GM19468 (cell line): Measurements from ENCODE around the gene RBMS1.
"Not testable (repeated sequence)": the region's sequence is repeated elsewhere in the genome, so short reads cannot be mapped to it uniquely, and the experiment has no call there.

Source experiments
- ATAC-seq: cut with Tn5 transposase; IDR thresholded peaks from one replicate; pipeline ENCODE4 v1.9.1; 2021; ENCODE audit warnings: mild to moderate bottlenecking, moderate library complexity, moderate number of reproducible peaks; ENCODE audit not compliant: unreplicated experiment; ENCODE audit errors: extremely low read depth

Gene RBMS1

DNA sequence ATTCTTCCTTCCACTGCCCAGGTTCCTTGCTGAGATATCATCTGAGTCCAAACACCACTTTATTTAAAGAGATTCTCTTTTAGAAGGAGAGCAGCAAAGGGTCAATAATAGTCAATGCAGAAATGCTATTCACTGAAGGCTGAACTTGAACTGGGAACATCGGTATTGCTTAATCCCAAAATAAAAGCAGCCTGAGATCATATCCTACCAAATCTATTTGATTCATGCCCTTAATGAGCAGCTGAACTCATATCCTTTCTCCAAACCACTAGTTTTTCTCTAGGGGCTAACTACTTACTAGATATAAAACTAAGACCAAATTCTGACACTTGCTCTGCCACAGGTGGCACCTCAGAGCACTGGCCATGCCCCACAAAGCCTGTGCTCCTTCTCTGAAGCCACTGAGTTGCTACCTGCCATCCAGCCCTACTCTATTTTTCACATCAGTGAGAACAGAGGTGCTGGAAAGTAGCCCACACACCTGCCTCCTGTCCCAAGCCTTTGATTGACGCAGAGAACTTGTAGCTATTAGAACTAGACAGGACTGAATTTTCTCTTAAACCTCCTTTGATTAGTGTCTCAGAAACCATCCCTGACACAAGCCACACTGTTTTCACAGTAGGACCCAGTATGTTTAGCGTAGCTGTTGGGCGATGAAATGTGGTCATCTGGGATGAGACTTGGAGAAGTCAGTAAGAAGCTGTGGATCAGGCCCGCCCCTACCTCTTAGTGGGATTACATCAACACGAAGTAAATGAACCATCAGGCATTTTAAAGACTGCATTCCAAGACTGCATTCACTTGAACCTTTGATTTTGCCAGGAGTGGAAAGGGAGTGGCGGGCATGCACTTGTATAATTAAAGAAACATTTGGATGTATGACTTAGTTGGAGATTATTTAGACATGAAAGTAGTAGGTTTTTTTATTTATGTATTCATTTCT, 124.3 kb downstream of the RBMS1 start:
- no peak for ATAC-seq

DNA sequence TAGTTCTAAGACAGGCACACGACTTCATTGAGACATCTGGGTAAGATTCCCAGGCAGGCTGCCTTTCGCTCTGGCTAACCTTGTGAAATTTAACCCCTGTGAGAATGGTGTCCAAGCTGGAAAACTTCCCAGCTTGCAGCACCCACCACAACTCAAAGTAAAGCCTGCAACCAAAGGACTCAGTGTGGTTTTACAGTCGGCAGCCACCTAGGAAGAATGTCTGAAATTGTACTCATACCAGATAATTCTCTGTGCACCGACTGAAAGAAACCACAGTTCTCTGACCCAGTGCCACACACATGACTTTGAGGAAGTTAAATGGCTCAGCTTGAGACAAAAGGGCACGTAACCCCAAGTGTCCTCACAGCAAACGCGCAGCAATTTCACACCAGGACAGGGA, 125.7 kb downstream of the RBMS1 start:
- no peak for ATAC-seq

DNA sequence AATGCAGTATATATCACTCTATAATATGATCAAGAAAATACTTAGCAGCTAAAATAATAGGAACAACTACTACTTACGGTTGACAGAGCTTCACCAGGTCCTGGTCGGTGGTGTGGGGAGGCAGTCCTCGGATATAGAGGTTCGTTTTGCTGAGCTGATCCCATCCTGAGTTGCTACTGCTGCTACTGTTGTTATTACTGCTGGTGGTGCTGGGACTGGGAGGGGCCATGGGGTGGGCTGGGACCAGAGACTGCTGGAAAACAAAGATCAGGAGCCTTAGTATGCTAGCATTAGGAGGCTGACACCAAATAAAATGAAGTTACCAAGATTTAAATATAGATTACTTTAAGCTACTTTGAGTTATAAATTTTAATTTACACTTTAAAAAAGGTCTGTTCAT, 126.5 kb downstream of the RBMS1 start:
- ATAC-seq: not testable (repeated sequence)

DNA sequence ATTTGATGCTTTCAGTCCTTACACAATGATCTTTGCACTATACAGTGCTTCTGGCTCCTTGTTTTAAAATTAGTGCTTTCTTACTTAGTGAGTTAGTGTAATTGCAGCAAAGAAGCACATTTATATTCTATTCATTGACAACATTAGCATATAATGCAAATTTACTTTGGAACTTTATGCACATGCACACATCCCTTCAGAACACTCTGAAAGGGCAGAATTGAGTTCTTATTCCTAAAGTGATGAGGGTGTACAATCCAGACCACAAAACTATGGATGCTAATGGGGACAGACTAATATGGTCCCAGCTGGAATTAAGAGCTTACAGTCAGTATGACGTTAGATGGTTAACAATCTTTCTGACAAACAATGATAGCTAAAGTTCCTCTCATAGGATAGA, 127.1 kb downstream of the RBMS1 start:
- ATAC-seq: no peak

DNA sequence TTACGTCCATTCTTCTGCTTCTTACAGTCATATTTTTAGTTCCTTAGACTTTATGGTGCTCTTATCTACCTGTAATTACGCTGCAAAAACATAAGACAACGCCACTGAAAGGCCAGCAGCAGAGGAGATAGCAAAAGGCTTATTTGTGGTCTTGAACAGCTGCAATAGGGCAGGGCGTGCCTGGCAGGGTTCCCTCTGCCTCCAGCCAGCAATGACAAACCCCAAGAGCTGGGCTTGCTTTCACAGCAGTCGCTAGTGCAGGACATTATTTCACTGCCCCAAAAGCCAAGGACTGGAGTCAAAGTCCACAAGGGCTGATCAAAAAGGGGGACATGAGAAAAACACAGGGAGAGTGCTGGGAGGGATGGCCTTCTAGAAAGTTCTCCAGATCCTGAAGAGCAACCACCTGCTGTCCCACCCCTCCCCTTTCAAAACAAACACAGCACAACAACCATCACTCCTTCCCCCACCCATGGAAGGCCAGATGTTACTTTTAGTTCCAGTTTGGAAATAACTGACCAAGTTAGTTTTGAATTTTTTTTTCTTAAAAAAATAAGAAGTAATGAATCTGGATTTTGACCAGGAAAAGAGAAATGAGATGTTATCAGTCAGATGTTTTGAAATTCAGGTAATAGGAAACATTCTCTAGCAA, 127.8 kb downstream of the RBMS1 start:
- no peak for ATAC-seq

DNA sequence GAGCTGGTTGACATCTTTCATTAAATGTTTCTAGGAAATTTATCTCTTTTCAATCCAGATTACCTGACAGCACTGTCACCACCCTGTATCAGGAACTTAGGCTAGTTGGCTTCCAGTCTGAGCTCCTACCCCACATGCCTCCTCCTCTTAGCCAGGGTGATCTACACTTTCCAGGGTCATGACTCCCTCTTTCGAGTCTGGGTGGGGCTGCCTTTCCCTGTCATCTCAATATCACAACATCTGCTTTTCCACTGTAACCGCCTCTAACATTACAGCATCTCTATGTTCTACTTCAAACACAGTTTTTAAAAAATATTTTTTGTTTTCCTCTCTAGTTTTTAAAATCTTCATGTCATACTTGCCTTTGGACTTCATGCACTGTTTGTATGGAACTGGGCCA, 129.2 kb downstream of the RBMS1 start:
- no peak for ATAC-seq

DNA sequence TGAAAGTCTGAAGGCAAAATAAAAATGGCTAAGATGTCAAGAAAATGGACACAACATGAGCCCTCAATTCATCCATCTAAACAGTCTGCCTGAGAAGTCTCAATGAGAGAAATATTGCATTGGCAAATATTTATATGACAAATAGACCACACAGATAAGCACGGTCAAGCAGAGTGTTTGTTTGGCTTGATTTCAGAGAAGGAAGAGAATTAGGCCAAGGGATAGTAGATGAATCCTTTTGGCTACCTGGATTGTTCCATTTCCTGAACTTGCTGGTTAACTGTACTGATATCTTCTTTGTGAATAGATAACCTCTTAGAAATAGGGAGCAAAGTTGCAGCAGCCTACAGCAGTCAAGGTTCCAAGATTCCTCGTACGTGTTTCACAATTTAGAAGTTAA, 129.6 kb downstream of the RBMS1 start:
- ATAC-seq: no peak

DNA sequence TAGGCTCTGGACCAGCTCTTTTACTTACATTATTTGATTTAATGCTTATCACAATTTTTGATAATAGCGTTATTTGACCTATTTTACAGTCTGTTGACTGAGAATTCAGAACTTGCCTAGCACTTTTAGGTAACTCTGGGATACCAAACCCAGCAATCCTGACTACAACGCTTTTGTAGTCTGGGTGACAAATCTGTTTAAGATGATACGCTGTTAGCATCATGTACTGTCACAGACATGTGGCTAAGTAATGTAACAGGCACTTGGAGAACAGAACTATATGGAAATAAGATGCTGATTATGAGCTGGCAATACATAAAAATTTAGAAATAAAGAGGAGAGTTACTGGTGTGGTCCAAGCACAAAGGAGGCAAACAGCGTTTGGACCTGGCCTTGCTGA, 130.6 kb downstream of the RBMS1 start:
- no peak for ATAC-seq

DNA sequence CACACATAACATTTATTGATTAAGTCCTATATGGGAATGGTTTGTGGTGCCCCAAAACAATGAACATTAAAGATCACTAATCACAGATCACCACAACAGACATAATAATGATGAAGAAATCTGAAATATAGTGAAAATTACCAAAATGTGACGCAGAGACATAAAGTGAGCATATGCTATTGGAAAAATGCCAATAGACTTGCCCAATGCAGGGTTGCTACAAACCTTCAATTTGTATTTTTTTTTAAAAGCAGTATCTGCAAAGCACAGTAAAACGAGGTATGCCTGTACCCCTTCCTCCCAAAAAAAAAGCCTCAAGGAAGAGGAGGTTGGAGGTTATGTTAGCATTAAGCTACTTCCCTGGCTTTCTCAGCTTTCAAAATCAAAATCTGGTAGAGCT, 131.1 kb downstream of the RBMS1 start:
- ATAC-seq: no peak

DNA sequence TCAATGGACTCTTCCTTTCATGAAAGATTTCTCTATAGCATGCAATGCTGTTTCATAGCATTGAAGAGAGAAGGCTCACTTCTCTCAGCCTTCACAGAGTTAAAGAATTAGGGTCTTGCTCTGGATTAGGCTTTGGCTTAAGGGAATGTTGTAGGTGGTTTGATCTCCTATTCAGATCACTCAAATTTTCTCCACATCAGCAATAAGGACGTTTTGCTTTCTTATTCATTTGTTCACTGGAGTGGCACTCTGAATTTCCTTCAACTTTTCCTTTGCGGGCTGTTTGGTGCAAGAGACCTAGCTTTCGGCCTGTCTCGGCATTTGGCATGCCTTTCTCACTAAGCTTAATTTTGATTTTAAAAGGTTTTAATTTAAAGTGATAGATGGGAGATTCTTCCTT, 131.6 kb downstream of the RBMS1 start:
- ATAC-seq: no peak

DNA sequence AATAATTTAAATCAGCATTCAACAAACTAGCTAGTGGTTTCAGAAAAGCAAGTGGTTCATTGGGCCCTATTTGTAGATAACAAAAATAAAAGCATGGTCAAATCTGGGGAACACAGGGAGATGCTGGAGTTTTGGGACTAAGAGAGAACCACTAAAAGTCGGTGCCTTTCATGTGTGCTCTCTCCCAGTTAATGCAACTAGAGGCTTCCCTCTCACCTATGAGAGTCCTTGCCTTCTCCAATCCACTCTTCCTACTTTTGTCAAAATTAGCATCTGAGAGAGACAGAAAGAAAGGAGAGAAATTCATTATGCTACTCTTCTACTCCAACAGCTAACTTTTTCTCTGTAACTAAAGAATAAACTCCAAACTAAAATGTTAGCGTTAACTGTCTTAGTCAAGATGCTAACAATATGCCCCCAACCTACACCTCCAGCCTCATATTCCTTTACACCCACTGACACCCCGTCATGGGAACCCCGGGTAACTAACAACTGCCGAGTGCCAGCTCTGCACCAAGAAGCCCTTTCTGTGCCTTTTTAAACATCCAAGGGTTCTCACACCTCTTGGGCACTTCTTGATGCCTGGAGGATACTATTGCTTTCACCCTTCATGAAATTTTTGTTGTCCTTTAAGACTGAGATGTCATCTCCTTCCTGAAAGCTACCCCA, 133.4 kb downstream of the RBMS1 start:
- no peak for ATAC-seq

DNA sequence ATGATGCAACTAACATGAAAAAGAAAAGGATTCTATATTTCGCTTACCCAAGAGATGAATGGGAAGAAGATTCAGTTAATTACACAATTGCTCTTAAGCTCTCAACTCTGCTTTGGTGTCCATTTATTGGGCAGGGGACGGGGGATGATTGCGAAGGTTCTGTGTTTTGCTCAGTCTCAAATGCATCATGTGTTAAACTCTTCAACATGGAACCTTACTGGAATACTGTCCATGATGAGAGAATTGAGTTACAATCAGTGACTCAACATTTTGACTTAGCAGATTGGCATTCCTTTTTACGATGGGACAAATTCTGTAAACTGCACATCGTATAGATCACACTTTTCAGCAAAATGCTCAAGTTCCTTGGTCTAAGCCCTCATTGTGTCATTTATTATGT, 135.6 kb downstream of the RBMS1 start:
- ATAC-seq: no peak

DNA sequence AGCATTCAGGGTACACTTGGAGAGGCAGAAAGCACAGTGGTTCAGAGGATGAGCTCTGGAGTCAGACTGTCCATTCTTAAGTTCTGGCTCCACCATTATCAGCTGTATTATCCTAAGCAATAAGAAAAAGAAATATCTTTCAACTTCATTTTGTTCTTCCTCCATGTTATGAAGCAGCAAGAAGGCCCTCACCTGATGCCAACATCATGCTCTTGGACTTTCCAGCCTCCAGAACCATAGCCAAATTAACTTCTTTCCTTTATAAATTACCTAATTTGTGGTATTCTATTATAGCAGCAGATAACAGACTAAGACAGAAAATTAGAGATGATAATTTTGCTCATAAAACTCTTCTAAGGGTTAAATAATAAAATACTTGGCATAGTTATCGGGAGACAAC, 137.1 kb downstream of the RBMS1 start:
- no peak for ATAC-seq

DNA sequence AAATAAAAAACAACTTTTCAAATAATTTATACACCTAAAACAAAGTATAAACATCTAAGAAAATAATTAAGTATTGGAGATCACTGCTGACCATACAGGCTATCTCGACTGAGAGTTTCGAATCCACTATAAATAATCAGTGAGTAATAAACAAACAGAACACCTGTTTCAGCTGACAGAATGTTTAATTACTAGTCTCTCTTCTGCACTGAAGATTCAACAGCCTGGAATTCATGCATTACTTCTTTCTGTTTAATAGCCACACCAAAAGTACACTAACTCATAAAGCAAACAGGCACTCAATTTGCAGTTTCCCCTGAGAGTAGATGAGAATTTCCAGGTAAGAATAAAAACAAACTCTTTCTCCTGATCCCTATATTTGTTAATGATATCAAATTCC, 138.5 kb downstream of the RBMS1 start:
- ATAC-seq: no peak

DNA sequence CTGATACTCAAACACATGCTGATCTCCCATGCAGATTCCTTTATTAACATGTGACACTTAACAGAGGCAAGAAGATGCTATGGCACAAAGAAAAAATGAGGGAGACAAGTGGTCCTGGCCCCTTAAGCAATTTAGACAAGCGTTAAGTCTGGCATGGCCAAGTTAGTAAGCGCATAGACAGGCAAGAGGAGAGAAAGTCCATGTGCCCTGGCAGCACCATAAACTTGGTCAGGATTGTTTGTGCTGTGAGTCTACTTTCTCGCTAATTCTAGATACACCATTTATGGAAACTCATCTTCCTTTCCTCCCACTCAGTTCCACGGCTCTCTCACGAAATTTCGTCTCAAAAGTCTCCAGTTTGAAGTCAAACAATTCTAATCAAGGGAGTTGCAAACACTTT, 138.9 kb downstream of the RBMS1 start:
- no peak for ATAC-seq

DNA sequence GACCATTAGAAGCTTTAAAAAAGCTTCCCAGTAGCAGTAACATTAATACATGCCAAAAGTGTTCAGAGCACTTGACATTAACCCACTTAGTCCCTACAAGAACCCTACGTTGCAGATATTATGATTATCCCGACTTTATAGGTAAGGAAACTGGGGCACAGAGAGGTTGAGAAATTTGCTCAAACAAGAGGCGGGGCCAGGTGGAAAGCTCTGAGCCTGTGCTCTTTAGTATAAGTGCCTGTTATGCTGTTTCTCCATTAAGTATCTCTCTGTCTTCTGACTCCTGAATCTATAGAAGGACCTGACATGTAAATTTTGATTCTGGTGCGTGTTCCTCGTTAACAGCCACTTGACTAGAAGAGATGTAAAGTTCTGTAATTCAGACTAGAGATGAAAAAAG, 139.8 kb downstream of the RBMS1 start:
- ATAC-seq: no peak

DNA sequence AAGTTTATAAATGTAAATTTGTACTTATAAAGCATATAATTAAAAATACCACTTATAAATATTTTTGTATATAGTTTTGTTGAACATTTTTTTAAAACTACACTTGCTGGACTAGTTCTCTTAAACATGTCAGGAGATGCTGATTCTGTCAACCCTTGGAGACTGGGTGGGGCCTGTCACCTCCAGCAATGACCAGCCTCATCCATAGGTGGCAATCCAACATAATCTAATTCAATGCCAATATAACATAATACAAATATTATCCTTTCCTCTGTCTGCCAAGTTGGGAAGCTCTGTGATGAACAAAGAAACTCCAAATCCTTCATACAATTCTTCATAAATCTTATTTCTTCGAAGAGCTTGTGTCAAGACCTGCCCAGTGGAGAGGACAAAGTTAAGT, 140.4 kb downstream of the RBMS1 start:
- ATAC-seq: no peak

DNA sequence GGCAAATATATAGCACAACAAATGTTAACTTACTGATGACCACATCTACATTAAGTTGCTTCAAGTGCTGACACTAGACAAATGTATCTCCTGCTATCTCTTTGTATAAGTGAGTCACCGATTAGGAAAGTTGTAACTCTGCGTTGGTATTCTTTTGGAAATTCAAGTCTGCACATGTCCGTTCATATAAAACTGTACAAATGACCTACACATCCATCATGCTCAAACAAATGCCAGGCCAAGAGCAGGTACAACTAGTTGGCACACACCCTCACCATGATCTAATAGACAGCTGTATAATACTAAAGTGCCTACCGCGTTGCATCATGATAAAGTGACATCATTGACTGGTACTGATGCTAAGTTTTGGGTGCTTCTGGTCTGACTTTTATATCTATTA, 141.1 kb downstream of the RBMS1 start:
- ATAC-seq: no peak

DNA sequence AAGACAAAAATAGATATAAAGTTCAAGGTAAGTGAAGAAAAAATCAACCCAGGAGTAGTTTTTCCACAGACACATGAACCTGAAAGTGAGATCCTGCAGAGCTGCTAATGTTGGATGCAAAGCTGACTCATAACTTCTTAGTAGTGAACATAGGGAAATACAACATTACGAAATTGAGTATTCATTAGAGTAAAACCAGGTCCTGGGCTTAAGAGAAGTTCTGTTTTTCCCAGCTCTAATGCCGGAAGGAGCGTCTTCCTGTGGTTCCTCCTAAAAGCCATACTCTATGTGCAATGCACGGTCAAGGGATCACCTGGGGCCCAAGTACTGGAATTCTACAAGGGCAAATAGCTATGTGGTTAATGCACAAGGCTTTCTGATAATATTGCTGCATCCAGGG, 141.7 kb downstream of the RBMS1 start:
- ATAC-seq: no peak

DNA sequence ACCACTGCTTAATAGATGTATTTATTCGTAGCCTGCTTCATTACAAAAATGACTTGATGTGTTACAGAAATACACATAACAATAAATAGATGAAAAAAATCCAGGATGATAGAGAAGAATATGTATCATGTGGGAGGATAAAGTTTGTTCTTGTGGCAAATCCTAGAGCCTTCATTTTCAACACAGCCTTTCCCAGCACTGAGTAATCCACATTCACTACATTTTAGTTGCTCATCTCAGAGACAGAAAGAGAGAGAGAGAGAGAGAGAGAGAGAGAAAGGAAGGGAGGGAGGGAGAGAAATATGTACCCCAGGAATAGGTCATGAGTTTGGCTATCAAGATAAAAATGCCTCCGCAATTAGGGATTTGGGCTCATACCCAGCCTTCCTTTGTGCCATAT, 144.3 kb downstream of the RBMS1 start:
- no peak for ATAC-seq

DNA sequence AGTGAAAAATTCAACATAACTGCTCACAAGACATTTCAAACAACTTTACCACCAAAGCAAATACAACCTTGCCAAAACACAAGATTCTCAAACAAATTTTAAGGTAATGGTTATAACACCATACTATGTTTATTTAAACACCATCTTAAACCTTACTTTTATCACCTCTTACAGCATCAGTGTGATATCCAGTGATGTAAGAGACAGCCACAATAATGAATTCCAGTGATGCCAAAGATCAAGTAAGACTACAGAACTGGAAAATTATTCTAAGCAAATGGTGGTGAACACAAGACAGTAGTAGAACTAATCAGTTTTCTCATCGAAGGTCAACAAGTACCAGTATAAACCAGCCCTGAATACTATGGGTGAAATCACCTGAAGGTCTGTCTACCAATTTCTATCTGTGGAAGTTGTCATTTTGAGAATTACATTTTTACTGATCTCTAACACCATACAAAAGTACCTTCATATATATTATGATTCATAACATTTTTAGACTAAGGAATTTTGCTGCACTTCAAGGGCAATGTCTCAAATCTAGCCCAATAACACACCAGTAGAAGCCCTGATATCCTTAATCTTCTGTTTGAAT, 146.2 kb downstream of the RBMS1 start:
- ATAC-seq: no peak
